Muscle of leg (tissue), 11 donors: ENCODE measurements around the gene ARHGAP26. TPM values are rescaled to one million over a fixed set of nuclear protein-coding genes. Genes with fewer than 3 reads are reported as not detected.
A peak's percentile ranks its signal among the peaks of the same experiment; 100 is the strongest.

ENCODE experiments used
- DNase-seq: peaks from one replicate; pipeline ENCODE4 v3.0.0; 2013
- H3K27ac ChIP-seq: one replicate; pipeline ENCODE4 v1.5.1; 2013; ENCODE audit warnings: mild to moderate bottlenecking, low read length, control low read depth
- H3K27me3 ChIP-seq: one replicate; pipeline ENCODE4 v1.6.1; 2013; ENCODE audit warnings: low read length; ENCODE audit not compliant: control insufficient read depth, insufficient read depth
- H3K36me3 ChIP-seq: one replicate; pipeline ENCODE4 v1.6.1; 2013; ENCODE audit warnings: low read length; ENCODE audit not compliant: control insufficient read depth, insufficient read depth
- H3K4me1 ChIP-seq: one replicate; pipeline ENCODE4 v1.6.1; 2013; ENCODE audit warnings: low read length; ENCODE audit not compliant: control insufficient read depth, insufficient read depth
- H3K4me3 ChIP-seq: one replicate; pipeline ENCODE4 v1.5.1; 2013; ENCODE audit warnings: low read length, control low read depth
- H3K9me3 ChIP-seq: replicated peaks from 2 replicates; pipeline ENCODE4 v1.6.1; 2013; ENCODE audit warnings: low read depth, low read length; ENCODE audit not compliant: control insufficient read depth
- WGBS: methylation state at CpG from one replicate; pipeline ENCODE4 v1.1.5; 2013; ENCODE audit warnings: missing lambda C conversion rate; ENCODE audit not compliant: insufficient coverage; 5-methylcytosine and 5-hydroxymethylcytosine counted together
- polyA plus RNA-seq, 8 donors: library from polyadenylated mRNA; unstranded; fragments of 120-200 nt; gene quantifications; one replicate each; pipeline versions ENCODE4 v1.2.1 to v1.2.3, GENCODE V29; 2013; ENCODE audit warnings: inconsistent platforms in 1 of 8, low replicate concordance in 1 of 8; ENCODE audit not compliant: insufficient read length in 8 of 8, insufficient read depth in 1 of 8
- total RNA-seq: library from RNA; stranded (reverse); fragments of 120-200 nt; gene quantifications from one replicate; pipeline ENCODE4 v1.2.4, GENCODE V29; 2013

The ARHGAP26 gene
- total and polyA plus RNA-seq, 9 donors: 10.4 to 17.1 (median 13.2) TPM

- no peak for DNase-seq
- peaks cover 16% of the 10 kb centered on the region for H3K4me1 ChIP-seq
Measured at GRCh38 chr5:143105216-143105905, 335.2 kb downstream of the ARHGAP26 start.

GRCh38 chr5:143106174-143106573, 336.0 kb downstream of the ARHGAP26 start:
- Histone ChIP-seq H3K27me3 (no peaks in the 10 kb centered on the region), H3K27ac (no peak overlapping the region), H3K4me1 (peaks cover 16% of the 10 kb centered on the region)

More at GRCh38 chr5:143105216-143105905, 335.2 kb downstream of the ARHGAP26 start:
- Histone ChIP-seq H3K36me3 (no peaks in the 10 kb centered on the region), H3K27ac (no peak overlapping the region), H3K27me3 (no peaks in the 10 kb centered on the region), H3K9me3 (no peaks in the 10 kb centered on the region), H3K4me3 (no peak overlapping the region)
- WGBS: 91% methylated on average over 5 of the region's 16 CpGs

GRCh38 chr5:143108498-143109128, 338.4 kb downstream of the ARHGAP26 start:
- no peaks in the 10 kb centered on the region for H3K36me3 ChIP-seq
- no CpG with 5 or more reads among the region's 3 CpGs for WGBS
- H3K9me3 ChIP-seq: no peaks in the 10 kb centered on the region
- H3K4me3 ChIP-seq: no peak overlapping the region
- peaks cover 9% of the 10 kb centered on the region for H3K4me1 ChIP-seq
- no peaks in the 10 kb centered on the region for H3K27me3 ChIP-seq
- no peak overlapping the region for H3K27ac ChIP-seq
- DNase-seq: no peak

More at GRCh38 chr5:143106174-143106573, 336.0 kb downstream of the ARHGAP26 start:
- 46% methylated on average over 3 of the region's 6 CpGs for whole genome bisulfite sequencing
- Histone ChIP-seq H3K36me3 (no peaks in the 10 kb centered on the region), H3K4me3 (no peak overlapping the region), H3K9me3 (no peaks in the 10 kb centered on the region)
- peak; percentile 81 for DNase-seq

GRCh38 chr5:143110591-143110990, 340.4 kb downstream of the ARHGAP26 start:
- Histone ChIP-seq H3K4me3 (no peak overlapping the region), H3K9me3 (no peaks in the 10 kb centered on the region), H3K27ac (no peak overlapping the region), H3K4me1 (peaks cover 12% of the 10 kb centered on the region), H3K27me3 (no peaks in the 10 kb centered on the region), H3K36me3 (no peaks in the 10 kb centered on the region)
- no peak for DNase-seq
- no CpG with 5 or more reads among the region's 1 CpG for whole genome bisulfite sequencing

- 79% methylated on average over 5 of the region's 5 CpGs for WGBS
- Histone ChIP-seq H3K36me3 (no peaks in the 10 kb centered on the region), H3K9me3 (no peaks in the 10 kb centered on the region), H3K4me1 (peaks cover 11% of the 10 kb centered on the region), H3K27me3 (no peaks in the 10 kb centered on the region), H3K4me3 (no peak overlapping the region), H3K27ac (no peak overlapping the region)
- no peak for DNase-seq
Measured at GRCh38 chr5:143111799-143112198, 341.6 kb downstream of the ARHGAP26 start.

GRCh38 chr5:143113461-143113860, 343.3 kb downstream of the ARHGAP26 start:
- WGBS: no CpG with 5 or more reads among the region's 3 CpGs
- Histone ChIP-seq H3K4me1 (peaks cover 11% of the 10 kb centered on the region), H3K27ac (no peak overlapping the region), H3K9me3 (no peaks in the 10 kb centered on the region), H3K27me3 (no peaks in the 10 kb centered on the region), H3K4me3 (no peak overlapping the region), H3K36me3 (no peaks in the 10 kb centered on the region)
- peak; percentile 55 for DNase-seq

- no peaks in the 10 kb centered on the region for H3K27me3 ChIP-seq
- peaks cover 9% of the 10 kb centered on the region for H3K4me1 ChIP-seq
- no peak overlapping the region for H3K4me3 ChIP-seq
- H3K27ac ChIP-seq: no peak overlapping the region
- 36% methylated on average over 2 of the region's 2 CpGs for WGBS
- no peaks in the 10 kb centered on the region for H3K9me3 ChIP-seq
- no peak for DNase-seq
- H3K36me3 ChIP-seq: no peaks in the 10 kb centered on the region
Measured at GRCh38 chr5:143114481-143114880, 344.3 kb downstream of the ARHGAP26 start.

GRCh38 chr5:143115381-143115780, 345.2 kb downstream of the ARHGAP26 start:
- Histone ChIP-seq H3K4me3 (no peak overlapping the region), H3K4me1 (peaks cover 10% of the 10 kb centered on the region), H3K27me3 (no peaks in the 10 kb centered on the region), H3K36me3 (no peaks in the 10 kb centered on the region), H3K27ac (no peak overlapping the region), H3K9me3 (no peaks in the 10 kb centered on the region)
- WGBS: 57% methylated on average over 1 of the region's 2 CpGs
- no peak for DNase-seq

GRCh38 chr5:143116814-143117213, 346.6 kb downstream of the ARHGAP26 start:
- Histone ChIP-seq H3K27me3 (no peaks in the 10 kb centered on the region), H3K4me1 (peaks cover 8% of the 10 kb centered on the region), H3K9me3 (no peaks in the 10 kb centered on the region), H3K27ac (no peak overlapping the region), H3K36me3 (no peaks in the 10 kb centered on the region), H3K4me3 (no peak overlapping the region)
- 47% methylated on average over 3 of the region's 4 CpGs for WGBS
- DNase-seq: peak; percentile 59

GRCh38 chr5:143117821-143118220, 347.6 kb downstream of the ARHGAP26 start:
- Histone ChIP-seq H3K27ac (no peak overlapping the region), H3K4me1 (peaks cover 8% of the 10 kb centered on the region), H3K36me3 (no peaks in the 10 kb centered on the region), H3K9me3 (no peaks in the 10 kb centered on the region), H3K27me3 (no peaks in the 10 kb centered on the region), H3K4me3 (no peak overlapping the region)
- DNase-seq: no peak
